ENCODE results near the gene PITX1.

The PITX1 gene

DNA sequence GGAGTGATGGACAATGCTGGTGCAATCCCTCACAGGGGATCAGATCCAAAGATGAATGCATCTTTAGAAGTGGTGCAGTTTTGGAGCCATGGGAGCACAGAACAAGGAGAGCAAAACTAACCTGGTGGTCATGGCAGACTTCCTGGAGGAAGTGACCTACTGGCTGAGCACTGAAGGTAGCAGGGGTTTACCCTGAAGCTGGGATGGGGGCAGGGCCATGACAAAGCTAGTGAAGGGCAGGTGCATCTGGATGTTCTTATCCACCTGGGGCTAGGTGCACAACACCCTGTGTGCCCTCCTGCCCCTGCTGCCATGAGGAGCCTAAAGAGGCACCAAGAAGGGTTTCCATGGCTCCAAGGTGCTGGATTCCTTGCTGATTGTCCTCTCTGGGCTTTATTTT is 11.5 kb upstream of the PITX1 start:
- in situ Hi-C loops (cut with HindIII; ENCODE audit: low pct_ligation_motif_present, low sequenced_read_pairs), result no loop called here
- Histone ChIP-seq H3K27me3 (replicated peaks) (peaks cover 70% of the 10 kb centered on the region), H3K36me3 (replicated peaks) (no peaks in the 10 kb centered on the region), H3K4me3 (ENCODE audit: low read depth, low read length) (no peak overlapping the region), H3K27ac (no peak overlapping the region)
- DNase-seq, result no peak
- TF ChIP-seq, protein P1, sequence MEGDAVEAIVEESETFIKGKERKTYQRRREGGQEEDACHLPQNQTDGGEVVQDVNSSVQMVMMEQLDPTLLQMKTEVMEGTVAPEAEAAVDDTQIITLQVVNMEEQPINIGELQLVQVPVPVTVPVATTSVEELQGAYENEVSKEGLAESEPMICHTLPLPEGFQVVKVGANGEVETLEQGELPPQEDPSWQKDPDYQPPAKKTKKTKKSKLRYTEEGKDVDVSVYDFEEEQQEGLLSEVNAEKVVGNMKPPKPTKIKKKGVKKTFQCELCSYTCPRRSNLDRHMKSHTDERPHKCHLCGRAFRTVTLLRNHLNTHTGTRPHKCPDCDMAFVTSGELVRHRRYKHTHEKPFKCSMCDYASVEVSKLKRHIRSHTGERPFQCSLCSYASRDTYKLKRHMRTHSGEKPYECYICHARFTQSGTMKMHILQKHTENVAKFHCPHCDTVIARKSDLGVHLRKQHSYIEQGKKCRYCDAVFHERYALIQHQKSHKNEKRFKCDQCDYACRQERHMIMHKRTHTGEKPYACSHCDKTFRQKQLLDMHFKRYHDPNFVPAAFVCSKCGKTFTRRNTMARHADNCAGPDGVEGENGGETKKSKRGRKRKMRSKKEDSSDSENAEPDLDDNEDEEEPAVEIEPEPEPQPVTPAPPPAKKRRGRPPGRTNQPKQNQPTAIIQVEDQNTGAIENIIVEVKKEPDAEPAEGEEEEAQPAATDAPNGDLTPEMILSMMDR (IDR thresholded peaks at IDR 0.05; ENCODE audit: low read depth, low read length, missing control alignments), result no peak

DNA sequence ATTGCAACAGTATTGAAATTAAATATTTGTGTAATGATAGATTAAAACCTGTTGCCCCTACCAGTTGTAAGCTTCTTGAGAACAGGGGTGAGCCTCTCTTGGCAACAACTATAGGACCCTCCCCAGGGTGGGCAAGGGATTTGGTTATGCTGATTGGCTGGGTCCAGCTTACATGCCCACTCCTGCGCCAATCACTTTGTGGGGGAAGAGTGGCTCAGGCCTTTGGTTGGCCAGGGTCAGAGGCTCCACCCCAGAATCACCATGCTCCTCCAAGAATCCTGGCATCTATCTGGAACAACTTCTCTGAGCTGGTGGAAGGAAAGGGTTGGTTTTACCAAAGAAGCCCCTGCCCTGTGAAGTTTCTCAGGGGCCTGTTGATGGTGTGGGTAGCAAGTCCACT is 8.6 kb upstream of the PITX1 start:
- H3K36me3 ChIP-seq (replicated peaks), result no peaks in the 10 kb centered on the region
- H3K27ac ChIP-seq, result no peak overlapping the region
- in situ Hi-C loops (cut with HindIII; ENCODE audit: low pct_ligation_motif_present, low sequenced_read_pairs), result no loop called here
- DNase-seq, result no peak
- H3K4me3 ChIP-seq (ENCODE audit: low read depth, low read length), result no peak overlapping the region
- peaks cover 78% of the 10 kb centered on the region for H3K27me3 ChIP-seq (replicated peaks)
- TF ChIP-seq, protein P1 (IDR thresholded peaks at IDR 0.05; ENCODE audit: low read depth, low read length, missing control alignments), result no peak

DNA sequence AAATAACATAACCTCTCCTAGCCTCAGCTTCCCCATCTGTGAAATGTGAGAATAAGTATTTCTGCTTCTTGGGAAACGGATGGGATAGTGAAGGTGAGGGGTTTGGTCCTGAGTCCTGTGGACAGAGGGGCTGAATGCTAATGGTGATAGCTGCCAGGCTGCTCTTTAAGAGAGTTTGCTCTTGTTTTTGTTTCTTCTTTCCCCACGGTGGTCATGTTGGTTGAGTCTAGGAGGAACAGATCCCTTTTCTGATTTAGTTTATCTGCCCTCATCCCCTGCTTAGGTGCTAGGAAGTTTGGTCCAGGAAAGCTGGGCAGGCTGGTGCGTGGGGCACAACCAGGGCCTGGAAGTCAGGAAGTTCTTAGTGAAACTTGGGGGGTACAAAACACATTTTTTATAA is 7.7 kb upstream of the PITX1 start:
- TF ChIP-seq, protein P1 (IDR thresholded peaks at IDR 0.05; ENCODE audit: low read depth, low read length, missing control alignments), result no peak
- in situ Hi-C loops (cut with HindIII; ENCODE audit: low pct_ligation_motif_present, low sequenced_read_pairs), result no loop called here
- peaks cover 84% of the 10 kb centered on the region for H3K27me3 ChIP-seq (replicated peaks)
- no peak for DNase-seq
- H3K27ac ChIP-seq, result no peak overlapping the region
- no peaks in the 10 kb centered on the region for H3K36me3 ChIP-seq (replicated peaks)
- no peak overlapping the region for H3K4me3 ChIP-seq (ENCODE audit: low read depth, low read length)

DNA sequence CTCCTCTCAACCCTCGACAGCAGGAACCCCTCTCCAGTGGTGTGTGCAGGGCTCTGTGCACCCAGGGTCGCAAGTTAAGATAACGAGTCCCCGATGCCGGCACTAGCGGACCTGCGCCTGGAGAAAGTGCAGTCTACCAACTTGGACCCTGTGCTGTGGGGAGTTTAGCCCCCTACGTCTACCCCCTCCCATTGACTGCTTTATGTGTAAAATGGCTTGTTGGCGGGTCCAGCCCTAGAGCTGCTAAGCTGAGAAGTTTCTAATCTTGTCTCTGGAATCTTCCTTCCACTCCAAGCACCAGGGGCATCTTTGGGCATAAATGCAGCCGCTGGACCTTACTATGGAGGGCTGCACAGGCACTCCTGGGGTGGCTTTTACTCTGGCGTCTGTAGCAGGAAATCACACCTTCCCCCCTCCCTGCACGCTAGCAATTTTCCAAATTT is 7.1 kb upstream of the PITX1 start:
- Histone ChIP-seq H3K27me3 (replicated peaks) (peaks cover 90% of the 10 kb centered on the region), H3K36me3 (replicated peaks) (no peaks in the 10 kb centered on the region), H3K4me3 (ENCODE audit: low read depth, low read length) (no peak overlapping the region), H3K27ac (no peak overlapping the region)
- in situ Hi-C loops (cut with HindIII; ENCODE audit: low pct_ligation_motif_present, low sequenced_read_pairs), result no loop called here
- DNase-seq, result no peak
- TF ChIP-seq, protein P1 (IDR thresholded peaks at IDR 0.05; ENCODE audit: low read depth, low read length, missing control alignments), result no peak

DNA sequence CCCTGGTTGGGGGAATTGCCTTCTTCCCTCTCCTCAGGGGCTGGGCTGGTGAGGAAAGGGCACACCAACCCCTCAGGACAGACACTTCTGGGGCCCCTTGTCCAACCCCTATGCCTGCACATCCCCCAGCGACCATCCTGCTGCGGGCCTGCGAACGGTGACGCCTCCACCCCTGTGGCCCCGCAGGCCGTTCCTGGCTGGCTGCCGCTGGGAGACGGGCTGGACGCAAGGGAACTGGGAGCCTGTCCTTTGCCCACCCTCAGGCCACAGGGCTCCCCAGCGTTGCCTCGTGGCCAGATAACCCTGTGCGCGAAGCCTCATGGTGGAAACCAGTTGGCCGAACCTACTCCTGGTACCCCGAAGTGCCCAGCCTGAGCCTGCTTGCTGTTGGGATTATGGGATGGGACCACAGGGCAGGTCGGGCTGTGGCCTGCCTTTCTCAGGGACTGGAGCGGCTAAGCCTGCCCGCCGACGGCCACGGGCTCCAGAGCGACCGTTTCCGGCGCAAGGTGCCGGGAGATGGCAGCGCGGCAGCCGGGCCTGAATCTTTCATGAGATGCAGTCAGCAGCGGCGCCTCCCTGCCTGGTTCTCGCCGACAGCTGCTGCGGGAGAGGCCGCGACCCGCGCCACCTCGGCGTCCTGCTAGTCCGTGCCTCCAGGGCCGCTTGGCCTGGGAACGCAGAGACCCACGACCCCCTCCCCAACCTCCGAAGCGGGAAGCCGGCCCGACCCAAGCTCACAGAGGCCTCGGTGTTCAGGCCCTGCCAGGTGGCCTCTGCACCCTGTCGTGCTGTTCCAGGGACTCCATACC is 6.5 kb upstream of the PITX1 start:
- Histone ChIP-seq H3K4me3 (ENCODE audit: low read depth, low read length) (no peak overlapping the region), H3K36me3 (replicated peaks) (no peaks in the 10 kb centered on the region), H3K27ac (no peak overlapping the region), H3K27me3 (replicated peaks) (peaks cover 89% of the 10 kb centered on the region)
- TF ChIP-seq, protein P1 (IDR thresholded peaks at IDR 0.05; ENCODE audit: low read depth, low read length, missing control alignments), result no peak
- in situ Hi-C loops (cut with HindIII; ENCODE audit: low pct_ligation_motif_present, low sequenced_read_pairs), result no loop called here
- no peak for DNase-seq

DNA sequence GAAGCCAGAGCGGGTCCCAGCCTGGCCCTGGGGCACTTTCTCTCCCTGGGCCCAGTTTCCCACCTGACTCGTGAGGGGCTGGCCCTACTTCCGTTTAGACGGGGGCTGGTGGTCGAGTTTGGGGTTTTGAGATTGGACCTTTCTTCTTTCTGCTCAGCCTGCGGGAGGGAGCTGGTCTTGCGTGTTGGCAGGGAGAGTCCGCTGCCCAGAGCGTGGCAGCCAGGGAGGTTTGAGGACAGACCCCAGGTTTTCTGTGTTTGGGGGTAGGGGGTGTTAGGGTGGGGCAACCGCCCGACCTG is 6.0 kb upstream of the PITX1 start:
- Histone ChIP-seq H3K27ac (no peak overlapping the region), H3K4me3 (ENCODE audit: low read depth, low read length) (no peak overlapping the region), H3K36me3 (replicated peaks) (no peaks in the 10 kb centered on the region), H3K27me3 (replicated peaks) (peaks cover 89% of the 10 kb centered on the region)
- in situ Hi-C loops (cut with HindIII; ENCODE audit: low pct_ligation_motif_present, low sequenced_read_pairs), result no loop called here
- TF ChIP-seq, protein P1 (IDR thresholded peaks at IDR 0.05; ENCODE audit: low read depth, low read length, missing control alignments), result no peak
- no peak for DNase-seq

Data from brain microvascular endothelial cell (primary cell).